Astrocyte (in vitro differentiated cells and primary cell): ENCODE results near the gene MCHR1. TPM values are rescaled to one million over a fixed set of nuclear protein-coding genes. Genes with fewer than 3 reads are reported as not detected.

Source experiments
- DNase-seq: peaks from one replicate; pipeline ENCODE4 v3.0.0-alpha.2; 2010; ENCODE audit warnings: low read depth
- FAIRE-seq: peaks from 2 replicates; lab custom pipeline; 2011; peaks lifted over from hg19 to GRCh38; lab: Jason Lieb, UNC
- H2AFZ ChIP-seq: 2 replicates; pipeline ENCODE4 v1.6.0; 2012; ENCODE audit warnings: low read depth, low read length, inconsistent platforms
- H3K27ac ChIP-seq: 2 replicates; pipeline ENCODE4 v1.5.1; 2011; ENCODE audit warnings: low read depth, low read length, inconsistent platforms
- H3K27me3 ChIP-seq: 2 replicates; pipeline ENCODE4 v1.6.0; 2011; ENCODE audit warnings: low read length, inconsistent platforms; ENCODE audit not compliant: insufficient read depth
- H3K36me3 ChIP-seq: 2 replicates; pipeline ENCODE4 v1.5.1; 2011; ENCODE audit warnings: low read length, inconsistent platforms; ENCODE audit not compliant: insufficient read depth
- H3K4me1 ChIP-seq: 2 replicates; pipeline ENCODE4 v1.5.1; 2011; ENCODE audit warnings: low read length, inconsistent platforms; ENCODE audit not compliant: insufficient read depth
- H3K4me2 ChIP-seq: 2 replicates; pipeline ENCODE4 v1.6.0; 2012; ENCODE audit warnings: low read length, inconsistent platforms
- H3K4me3 ChIP-seq: 2 replicates; pipeline ENCODE4 v1.5.1; 2011; ENCODE audit warnings: low read depth, mild to moderate bottlenecking, low read length, inconsistent platforms; ENCODE audit not compliant: insufficient read depth
- H3K79me2 ChIP-seq: 2 replicates; pipeline ENCODE4 v1.6.0; 2012; ENCODE audit warnings: mild to moderate bottlenecking, low read length, inconsistent platforms; ENCODE audit not compliant: insufficient read depth
- H3K9ac ChIP-seq: 2 replicates; pipeline ENCODE4 v1.6.0; 2012; ENCODE audit warnings: mild to moderate bottlenecking, low read length, inconsistent platforms
- H3K9me3 ChIP-seq: 2 replicates; pipeline ENCODE4 v1.5.1; 2012; ENCODE audit warnings: low read depth, mild to moderate bottlenecking, low read length, inconsistent platforms; ENCODE audit not compliant: insufficient read depth
- H4K20me1 ChIP-seq: 2 replicates; pipeline ENCODE4 v1.6.0; 2012; ENCODE audit warnings: low read length, inconsistent platforms; ENCODE audit not compliant: insufficient read depth
- H3K27ac Mint-ChIP-seq: one replicate; pipeline ENCODE4 v1.8.0; 2021; ENCODE audit warnings: mild to moderate bottlenecking, mixed read lengths; ENCODE audit not compliant: unreplicated experiment
- H3K27me3 Mint-ChIP-seq: one replicate; pipeline ENCODE4 v1.8.0; 2021; ENCODE audit warnings: low read depth, mixed read lengths; ENCODE audit not compliant: unreplicated experiment
- H3K36me3 Mint-ChIP-seq: one replicate; pipeline ENCODE4 v1.8.0; 2021; ENCODE audit warnings: low read depth, mixed read lengths; ENCODE audit not compliant: unreplicated experiment
- H3K4me1 Mint-ChIP-seq: one replicate; pipeline ENCODE4 v1.8.0; 2021; ENCODE audit warnings: low read depth, mixed read lengths; ENCODE audit not compliant: unreplicated experiment
- H3K4me3 Mint-ChIP-seq: one replicate; pipeline ENCODE4 v1.8.0; 2021; ENCODE audit warnings: mild to moderate bottlenecking, moderate library complexity, mixed read lengths; ENCODE audit not compliant: unreplicated experiment
- H3K9me3 Mint-ChIP-seq: one replicate; pipeline ENCODE4 v1.8.0; 2021; ENCODE audit warnings: mild to moderate bottlenecking, mixed read lengths; ENCODE audit not compliant: unreplicated experiment
- CTCF ChIP-seq: IDR thresholded peaks from 2 replicates; pipeline ENCODE4 v1.5.1; 2011; ENCODE audit warnings: low read depth, mild to moderate bottlenecking, inconsistent platforms, low read length, moderate library complexity; ENCODE audit not compliant: insufficient read depth
- EZH2 ChIP-seq: IDR thresholded peaks from 2 replicates; pipeline ENCODE4 v1.6.1; 2012; ENCODE audit warnings: mild to moderate bottlenecking, low read length, inconsistent platforms; ENCODE audit not compliant: insufficient read depth
- total RNA-seq: library from RNA; stranded (reverse); gene quantifications from 2 replicates; pipeline ENCODE4 v1.2.1, GENCODE V29; 2021

Gene MCHR1
- total RNA-seq, 1 donor from 2014 or later = 1.8 TPM

DNA sequence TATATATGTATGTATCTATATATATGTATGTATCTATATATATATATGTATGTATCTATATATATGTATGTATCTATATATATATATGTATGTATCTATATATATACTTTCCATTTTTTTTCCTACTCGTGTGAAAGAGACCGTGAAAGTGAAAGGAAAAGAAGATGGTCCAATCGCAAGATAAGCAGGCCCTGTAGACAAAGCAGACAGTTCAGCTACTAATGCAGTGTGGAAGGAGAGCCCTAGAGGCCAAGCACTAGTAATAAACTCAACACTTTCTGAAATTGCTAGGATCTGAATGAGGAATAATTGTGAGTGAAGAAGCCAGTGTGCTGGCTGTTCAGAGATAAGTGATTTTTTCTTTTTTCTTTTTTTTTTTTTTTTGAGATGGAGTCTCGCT, 47.2 kb downstream of the MCHR1 start:
- Histone ChIP-seq H3K4me1 (no peaks in the 10 kb centered on the region), H3K27ac (no peak overlapping the region), H3K9me3 (no peaks in the 10 kb centered on the region), H3K4me3 (no peak overlapping the region), H3K27me3 (no peaks in the 10 kb centered on the region), H3K36me3 (no peaks in the 10 kb centered on the region), H3K4me2 (no peak overlapping the region), H2AFZ (no peak overlapping the region), H3K79me2 (no peaks in the 10 kb centered on the region), H3K9ac (no peak overlapping the region), H4K20me1 (no peaks in the 10 kb centered on the region)
- DNase-seq (no peak), FAIRE-seq (no peak)
- no peaks in the 10 kb centered on the region for H3K36me3 Mint-ChIP-seq
- no peaks in the 10 kb centered on the region for H3K27me3 Mint-ChIP-seq
- H3K4me1 Mint-ChIP-seq = peaks cover 19% of the 10 kb centered on the region
- no peaks in the 10 kb centered on the region for H3K9me3 Mint-ChIP-seq
- no peak overlapping the region for H3K27ac Mint-ChIP-seq
- no peak overlapping the region for H3K4me3 Mint-ChIP-seq
- no peak for TF ChIP-seq EZH2
- no peak for TF ChIP-seq CTCF

DNA sequence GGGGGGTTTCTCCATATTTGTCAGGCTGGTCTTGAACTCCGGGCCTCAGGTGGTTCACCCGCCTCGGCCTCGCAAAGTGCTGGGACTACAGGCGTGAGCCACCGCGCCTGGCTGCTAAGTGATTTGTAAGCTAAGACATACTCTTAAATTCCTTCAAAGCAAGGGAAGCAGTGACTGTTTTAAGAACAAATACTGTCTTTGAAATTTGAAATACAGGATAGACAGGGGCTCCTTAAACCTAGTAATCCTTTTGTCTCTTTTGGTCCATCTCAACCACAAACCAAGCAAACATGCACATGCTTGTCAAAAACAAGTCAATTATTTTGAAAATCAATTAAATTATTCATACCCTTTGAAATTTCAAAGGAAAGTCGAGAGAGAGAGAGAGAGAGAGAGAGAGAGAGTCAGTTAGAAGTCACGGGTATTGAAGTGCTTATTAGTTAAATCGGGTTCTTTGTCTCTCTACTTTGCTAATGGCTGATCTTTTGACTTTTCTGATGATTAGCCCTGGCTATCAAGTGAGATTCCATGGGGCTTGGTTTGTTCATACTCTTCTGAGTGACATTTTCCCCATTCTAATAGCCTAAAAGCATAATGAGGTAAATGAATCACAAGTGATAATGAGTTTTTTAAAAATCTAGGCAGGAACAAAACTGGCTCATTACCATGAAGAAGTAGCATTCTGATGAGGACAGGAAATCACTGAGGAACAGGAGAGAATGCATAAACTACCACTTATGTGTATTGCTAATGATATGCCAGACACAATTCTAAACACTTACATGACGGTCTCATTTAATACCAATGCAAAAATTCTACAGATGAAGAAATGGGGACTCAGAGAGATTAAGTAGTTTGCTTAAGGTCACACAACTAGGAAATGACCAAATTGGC, 48.0 kb downstream of the MCHR1 start:
- TF ChIP-seq CTCF (no peak), EZH2 (no peak)
- Histone ChIP-seq H3K9ac (no peak overlapping the region), H3K36me3 (no peaks in the 10 kb centered on the region), H4K20me1 (no peaks in the 10 kb centered on the region), H2AFZ (no peak overlapping the region), H3K27me3 (no peaks in the 10 kb centered on the region), H3K4me2 (no peak overlapping the region), H3K27ac (no peak overlapping the region), H3K79me2 (no peaks in the 10 kb centered on the region), H3K4me1 (no peaks in the 10 kb centered on the region), H3K9me3 (no peaks in the 10 kb centered on the region), H3K4me3 (no peak overlapping the region)
- DNase-seq = no peak
- H3K4me1 Mint-ChIP-seq = peaks cover 20% of the 10 kb centered on the region
- no peaks in the 10 kb centered on the region for H3K27me3 Mint-ChIP-seq
- no peak overlapping the region for H3K27ac Mint-ChIP-seq
- H3K36me3 Mint-ChIP-seq = no peaks in the 10 kb centered on the region
- no peak overlapping the region for H3K4me3 Mint-ChIP-seq
- no peaks in the 10 kb centered on the region for H3K9me3 Mint-ChIP-seq
- no peak for FAIRE-seq

- no peak overlapping the region for H3K4me3 Mint-ChIP-seq
- no peak overlapping the region for H3K27ac ChIP-seq
These were observed 48.8 kb downstream of the MCHR1 start for GRCh38 chr22:40727964-40728615.

More at GRCh38 chr22:40727964-40728615, 48.8 kb downstream of the MCHR1 start:
- Histone ChIP-seq H3K4me1 (no peaks in the 10 kb centered on the region), H3K27me3 (no peaks in the 10 kb centered on the region), H3K4me3 (no peak overlapping the region), H3K4me2 (no peak overlapping the region), H2AFZ (no peak overlapping the region), H3K79me2 (no peaks in the 10 kb centered on the region), H4K20me1 (no peaks in the 10 kb centered on the region), H3K36me3 (no peaks in the 10 kb centered on the region), H3K9ac (no peak overlapping the region), H3K9me3 (no peaks in the 10 kb centered on the region)
- no peaks in the 10 kb centered on the region for H3K36me3 Mint-ChIP-seq
- no peak for TF ChIP-seq EZH2
- TF ChIP-seq CTCF = no peak
- H3K9me3 Mint-ChIP-seq = no peaks in the 10 kb centered on the region
- H3K4me1 Mint-ChIP-seq = peaks cover 26% of the 10 kb centered on the region
- FAIRE-seq (no peak), DNase-seq (no peak)
- no peaks in the 10 kb centered on the region for H3K27me3 Mint-ChIP-seq
- peak overlapping the region; percentile 94 for H3K27ac Mint-ChIP-seq
